ENCODE data around the gene MED29.

Gene MED29

DNA sequence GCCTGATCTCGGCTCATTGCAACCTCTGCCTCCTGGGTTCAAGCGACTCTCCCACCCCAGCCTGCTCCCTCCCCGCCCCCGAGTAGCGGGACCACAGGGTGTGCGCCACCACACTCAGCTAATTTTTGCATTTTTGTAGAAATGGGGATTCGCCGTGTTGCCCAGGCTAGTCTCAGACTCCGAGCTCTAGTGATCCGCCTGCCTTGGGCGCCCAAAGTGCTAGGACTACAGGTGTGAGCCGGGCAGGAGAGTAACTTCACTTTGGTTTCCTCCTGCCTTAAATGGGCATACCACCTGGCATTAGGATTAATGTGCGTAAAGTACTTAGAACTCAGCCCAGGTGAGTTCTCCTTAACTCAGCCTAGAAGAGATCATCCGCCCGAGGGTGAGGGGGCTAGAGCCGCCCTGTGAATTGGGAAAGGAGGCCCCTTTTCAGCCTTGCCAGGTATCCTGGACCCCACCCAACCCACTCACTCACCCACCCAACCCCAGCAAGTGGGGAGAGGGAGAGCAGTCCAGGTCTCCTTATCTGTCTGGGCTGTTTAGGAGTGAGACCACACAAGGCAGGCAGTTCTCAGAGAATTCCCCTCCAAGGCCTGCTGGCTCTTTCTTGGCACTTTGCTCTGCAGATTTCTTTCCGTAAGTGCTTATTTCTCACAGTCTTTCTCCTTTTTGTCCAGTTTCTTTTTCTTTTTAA, 14.2 kb downstream of the MED29 start:
- peak overlapping the region; percentile 73 for H3K4me3 ChIP-seq (ENCODE audit: low read depth, low read length)
- no peak for DNase-seq (ENCODE audit: low read depth)
- TF ChIP-seq CTCF (IDR thresholded peaks at IDR 0.05; ENCODE audit: insufficient read depth, low read depth, low read length, missing control alignments), result no peak

DNA sequence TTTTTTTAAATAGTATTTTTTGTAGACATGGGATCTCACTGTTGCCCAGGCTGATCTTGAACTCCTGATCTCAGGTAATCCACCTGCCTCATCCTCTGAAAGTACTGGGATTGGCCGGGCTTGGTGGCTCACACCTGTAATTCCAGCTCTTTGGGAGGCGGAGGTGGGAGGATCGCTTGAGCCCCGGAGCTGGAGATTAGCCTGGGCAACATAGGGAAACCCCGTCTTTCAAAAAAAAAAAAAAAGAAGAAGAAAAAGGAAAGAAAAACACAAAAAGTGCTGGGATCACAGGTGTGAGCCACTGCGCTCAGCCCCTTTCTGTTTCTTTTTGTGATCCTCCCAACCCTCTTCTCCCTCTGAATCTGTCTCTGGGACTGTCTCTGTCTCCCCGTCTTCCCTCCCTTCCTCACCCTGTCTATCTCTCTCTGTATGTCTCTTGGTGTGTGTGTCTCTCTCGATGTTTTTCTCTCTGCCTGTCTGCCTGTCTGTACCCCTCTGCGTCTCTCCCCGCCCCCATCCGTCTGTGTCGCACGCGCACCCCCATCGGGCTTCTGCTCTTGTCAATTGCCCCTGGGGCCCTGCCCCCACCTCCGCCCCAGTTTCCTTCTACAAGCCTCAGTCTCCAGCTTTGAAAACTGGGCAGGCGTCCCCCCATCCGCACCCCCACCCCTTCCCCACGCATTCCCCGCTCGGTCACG, 14.9 kb downstream of the MED29 start:
- DNase-seq (ENCODE audit: low read depth), result peak; percentile 88
- peak overlapping the region; percentile 73 for H3K4me3 ChIP-seq (ENCODE audit: low read depth, low read length)
- TF ChIP-seq CTCF (IDR thresholded peaks at IDR 0.05; ENCODE audit: insufficient read depth, low read depth, low read length, missing control alignments), result no peak

DNA sequence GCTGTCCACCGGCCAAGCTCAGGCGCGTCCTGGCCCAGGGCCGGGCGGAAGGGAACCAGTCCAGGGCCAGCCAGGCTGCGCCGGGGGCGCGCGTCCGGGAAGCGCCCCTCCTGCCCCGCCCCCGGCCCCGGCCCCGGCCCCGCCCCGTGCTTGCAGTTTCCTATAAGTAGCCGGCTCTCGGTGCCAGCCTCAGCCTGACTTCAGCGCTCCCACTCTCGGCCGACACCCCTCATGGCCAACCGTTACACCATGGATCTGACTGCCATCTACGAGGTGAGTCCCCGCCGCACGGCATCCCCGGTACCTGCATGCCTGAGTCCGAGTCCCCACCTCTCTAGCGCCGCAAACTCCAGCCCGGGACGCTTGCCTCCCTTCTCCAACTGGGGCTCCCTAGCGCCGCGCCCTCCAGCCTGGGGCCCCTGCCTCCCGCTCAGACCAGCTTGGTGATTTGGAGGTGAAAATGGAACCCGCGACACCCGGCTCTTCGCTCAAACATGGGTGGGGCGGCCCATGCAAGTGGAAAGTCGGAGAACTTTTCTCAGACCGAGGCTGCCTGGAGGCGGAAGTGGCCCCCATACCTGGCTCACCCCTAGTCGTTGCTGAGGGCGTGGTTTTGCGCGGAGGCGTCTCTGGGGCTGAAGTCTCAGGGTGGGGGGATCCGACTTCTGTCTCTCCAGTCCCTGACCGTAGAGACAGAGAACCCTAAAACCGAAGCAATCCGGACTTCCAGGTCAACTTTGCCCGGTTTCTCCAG, 15.7 kb downstream of the MED29 start, which contains the start of gene ZFP36:
ZFP36 (plus strand) TSS at position 192 of the 754 bp plus-strand sequence; CDS start at position 250, 58 bp downstream.
- TF ChIP-seq CTCF (IDR thresholded peaks at IDR 0.05; ENCODE audit: insufficient read depth, low read depth, low read length, missing control alignments), result peak; percentile 1
- H3K4me3 ChIP-seq (ENCODE audit: low read depth, low read length), result peak within 1 kb of the TSS; percentile 92
- DNase-seq (ENCODE audit: low read depth), result peak; percentile 95

DNA sequence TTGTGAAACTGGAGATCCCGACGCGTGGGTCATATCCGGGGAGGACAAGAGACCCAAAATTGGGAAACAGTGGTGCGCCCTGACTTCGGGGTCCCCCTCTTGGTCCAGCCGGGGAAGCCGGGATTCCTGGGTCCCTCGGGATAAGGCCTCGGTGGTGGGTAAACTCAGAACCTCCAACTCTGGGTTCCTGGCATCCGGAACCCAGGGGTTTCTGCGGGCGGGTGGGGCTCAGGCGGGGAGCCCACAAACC, 16.2 kb downstream of the MED29 start:
- TF ChIP-seq CTCF (IDR thresholded peaks at IDR 0.05; ENCODE audit: insufficient read depth, low read depth, low read length, missing control alignments), result no peak
- peak overlapping the region; percentile 92 for H3K4me3 ChIP-seq (ENCODE audit: low read depth, low read length)
- no peak for DNase-seq (ENCODE audit: low read depth)

DNA sequence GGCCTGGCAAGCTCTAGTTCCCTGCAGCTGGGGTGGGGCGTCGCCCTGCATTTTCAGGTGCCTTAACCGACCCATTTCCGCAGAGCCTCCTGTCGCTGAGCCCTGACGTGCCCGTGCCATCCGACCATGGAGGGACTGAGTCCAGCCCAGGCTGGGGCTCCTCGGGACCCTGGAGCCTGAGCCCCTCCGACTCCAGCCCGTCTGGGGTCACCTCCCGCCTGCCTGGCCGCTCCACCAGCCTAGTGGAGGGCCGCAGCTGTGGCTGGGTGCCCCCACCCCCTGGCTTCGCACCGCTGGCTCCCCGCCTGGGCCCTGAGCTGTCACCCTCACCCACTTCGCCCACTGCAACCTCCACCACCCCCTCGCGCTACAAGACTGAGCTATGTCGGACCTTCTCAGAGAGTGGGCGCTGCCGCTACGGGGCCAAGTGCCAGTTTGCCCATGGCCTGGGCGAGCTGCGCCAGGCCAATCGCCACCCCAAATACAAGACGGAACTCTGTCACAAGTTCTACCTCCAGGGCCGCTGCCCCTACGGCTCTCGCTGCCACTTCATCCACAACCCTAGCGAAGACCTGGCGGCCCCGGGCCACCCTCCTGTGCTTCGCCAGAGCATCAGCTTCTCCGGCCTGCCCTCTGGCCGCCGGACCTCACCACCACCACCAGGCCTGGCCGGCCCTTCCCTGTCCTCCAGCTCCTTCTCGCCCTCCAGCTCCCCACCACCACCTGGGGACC, 16.6 kb downstream of the MED29 start:
- TF ChIP-seq CTCF (IDR thresholded peaks at IDR 0.05; ENCODE audit: insufficient read depth, low read depth, low read length, missing control alignments), result no peak
- peak overlapping the region; percentile 92 for H3K4me3 ChIP-seq (ENCODE audit: low read depth, low read length)
- DNase-seq (ENCODE audit: low read depth), result peak; percentile 75

DNA sequence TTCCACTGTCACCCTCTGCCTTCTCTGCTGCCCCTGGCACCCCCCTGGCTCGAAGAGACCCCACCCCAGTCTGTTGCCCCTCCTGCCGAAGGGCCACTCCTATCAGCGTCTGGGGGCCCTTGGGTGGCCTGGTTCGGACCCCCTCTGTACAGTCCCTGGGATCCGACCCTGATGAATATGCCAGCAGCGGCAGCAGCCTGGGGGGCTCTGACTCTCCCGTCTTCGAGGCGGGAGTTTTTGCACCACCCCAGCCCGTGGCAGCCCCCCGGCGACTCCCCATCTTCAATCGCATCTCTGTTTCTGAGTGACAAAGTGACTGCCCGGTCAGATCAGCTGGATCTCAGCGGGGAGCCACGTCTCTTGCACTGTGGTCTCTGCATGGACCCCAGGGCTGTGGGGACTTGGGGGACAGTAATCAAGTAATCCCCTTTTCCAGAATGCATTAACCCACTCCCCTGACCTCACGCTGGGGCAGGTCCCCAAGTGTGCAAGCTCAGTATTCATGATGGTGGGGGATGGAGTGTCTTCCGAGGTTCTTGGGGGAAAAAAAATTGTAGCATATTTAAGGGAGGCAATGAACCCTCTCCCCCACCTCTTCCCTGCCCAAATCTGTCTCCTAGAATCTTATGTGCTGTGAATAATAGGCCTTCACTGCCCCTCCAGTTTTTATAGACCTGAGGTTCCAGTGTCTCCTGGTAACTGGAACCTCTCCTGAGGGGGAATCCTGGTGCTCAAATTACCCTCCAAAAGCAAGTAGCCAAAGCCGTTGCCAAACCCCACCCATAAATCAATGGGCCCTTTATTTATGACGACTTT, 17.4 kb downstream of the MED29 start:
- DNase-seq (ENCODE audit: low read depth), result no peak
- peak overlapping the region; percentile 92 for H3K4me3 ChIP-seq (ENCODE audit: low read depth, low read length)
- TF ChIP-seq CTCF (IDR thresholded peaks at IDR 0.05; ENCODE audit: insufficient read depth, low read depth, low read length, missing control alignments), result no peak
